GM20000 (cell line): ENCODE data around the gene CRY1.

Experiments
- DNase-seq: peaks from one replicate; pipeline ENCODE4 v3.0.0; 2012; ENCODE audit warnings: low spot score
- CTCF ChIP-seq: IDR thresholded peaks from 2 replicates; pipeline ENCODE4 v1.5.1; 2012; ENCODE audit warnings: mild to moderate bottlenecking, control low read depth; ENCODE audit errors: extremely low read depth, missing control alignments

CRY1 gene

GRCh38 chr12:107064243-107064642, 29.1 kb downstream of the CRY1 start:
- no peak for TF ChIP-seq CTCF
- DNase-seq: no peak

- DNase-seq: no peak
- TF ChIP-seq CTCF: no peak
Measured at GRCh38 chr12:107058190-107058589, 35.2 kb downstream of the CRY1 start.

- no peak for TF ChIP-seq CTCF
- no peak for DNase-seq
Measured at GRCh38 chr12:107057071-107057834, 36.1 kb downstream of the CRY1 start.

GRCh38 chr12:107053709-107054108, 39.6 kb downstream of the CRY1 start:
- no peak for TF ChIP-seq CTCF
- DNase-seq: no peak

- no peak for TF ChIP-seq CTCF
- no peak for DNase-seq
Measured at GRCh38 chr12:107045186-107045585, 48.2 kb downstream of the CRY1 start.

GRCh38 chr12:107042801-107043200, 50.5 kb downstream of the CRY1 start:
- no peak for TF ChIP-seq CTCF
- DNase-seq: no peak

- no peak for TF ChIP-seq CTCF
- DNase-seq: no peak
Measured at GRCh38 chr12:107035733-107036132, 57.6 kb downstream of the CRY1 start.
